GM04503 (cell line): ENCODE data around the gene SKIC8.
A peak's percentile ranks its signal among the peaks of the same experiment; 100 is the strongest.

ENCODE experiments used
- DNase-seq: peaks from one replicate; pipeline ENCODE4 v3.0.0-alpha.2; 2012; ENCODE audit warnings: low read depth

SKIC8 gene

GRCh38 chr15:78321786-78322185 is 22.4 kb upstream of the SKIC8 start:
- DNase-seq = no peak

- DNase-seq = no peak
Measured at GRCh38 chr15:78321041-78321570, 21.7 kb upstream of the SKIC8 start.

- DNase-seq = no peak
Measured at GRCh38 chr15:78320183-78320582, 20.8 kb upstream of the SKIC8 start.

GRCh38 chr15:78319588-78319987 is 20.2 kb upstream of the SKIC8 start:
- no peak for DNase-seq

GRCh38 chr15:78317145-78317836 is 17.9 kb upstream of the SKIC8 start:
- DNase-seq = no peak

GRCh38 chr15:78316283-78317083 is 17.1 kb upstream of the SKIC8 start:
- no peak for DNase-seq

GRCh38 chr15:78315686-78316282 is 16.4 kb upstream of the SKIC8 start:
- DNase-seq = no peak

- DNase-seq = no peak
Measured at GRCh38 chr15:78314181-78314581, 14.8 kb upstream of the SKIC8 start.

- DNase-seq = no peak
Measured at GRCh38 chr15:78313383-78313782, 14.0 kb upstream of the SKIC8 start.

- no peak for DNase-seq
Measured at GRCh38 chr15:78312957-78313356, 13.5 kb upstream of the SKIC8 start.

GRCh38 chr15:78312536-78312935 is 13.1 kb upstream of the SKIC8 start:
- no peak for DNase-seq

- DNase-seq = no peak
Measured at GRCh38 chr15:78311292-78311691, 11.9 kb upstream of the SKIC8 start.

- DNase-seq = no peak
Measured at GRCh38 chr15:78308422-78309032, 9.1 kb upstream of the SKIC8 start.

- no peak for DNase-seq
Measured at GRCh38 chr15:78307976-78308375, 8.6 kb upstream of the SKIC8 start.

- peak; percentile 21 for DNase-seq
Measured at GRCh38 chr15:78306176-78306774, 6.9 kb upstream of the SKIC8 start.

GRCh38 chr15:78304216-78305066 is 5.0 kb upstream of the SKIC8 start:
- DNase-seq = no peak

- peak; percentile 94 for DNase-seq
Measured at GRCh38 chr15:78302579-78303312, 3.3 kb upstream of the SKIC8 start.

GRCh38 chr15:78301828-78302227 is 2.4 kb upstream of the SKIC8 start:
- no peak for DNase-seq

GRCh38 chr15:78301326-78301725 is 1.9 kb upstream of the SKIC8 start:
- no peak for DNase-seq

GRCh38 chr15:78292219-78292618 is 7.2 kb downstream of the SKIC8 start:
- no peak for DNase-seq
